Fibroblast of lung (primary cell): ENCODE results near the gene KIAA1328. TPM values are rescaled to one million over a fixed set of nuclear protein-coding genes. Genes with fewer than 3 reads are reported as not detected.
"Not testable (repeated sequence)": the region's sequence is repeated elsewhere in the genome, so short reads cannot be mapped to it uniquely, and the experiment has no call there.

ENCODE experiments used
- DNase-seq, 2 donors: peaks; one replicate each; pipeline versions ENCODE4 v3.0.0 to v3.0.0-alpha.2; 2010; ENCODE audit warnings: low read depth in 2 of 2
- H2AFZ ChIP-seq: 2 replicates; pipeline ENCODE4 v1.5.1; 2012; ENCODE audit warnings: low read length, control low read depth, inconsistent platforms
- H3K27ac ChIP-seq: 2 replicates; pipeline ENCODE4 v1.5.1; 2011; ENCODE audit warnings: low read length, control low read depth; ENCODE audit not compliant: insufficient read depth
- H3K27me3 ChIP-seq: 2 replicates; pipeline ENCODE4 v1.5.1; 2011; ENCODE audit warnings: mild to moderate bottlenecking, low read length; ENCODE audit not compliant: control insufficient read depth, insufficient read depth
- H3K36me3 ChIP-seq: 2 replicates; pipeline ENCODE4 v1.5.1; 2011; ENCODE audit warnings: low read length; ENCODE audit not compliant: control insufficient read depth, insufficient read depth
- H3K4me1 ChIP-seq: 2 replicates; pipeline ENCODE4 v1.5.1; 2011; ENCODE audit warnings: low read length; ENCODE audit not compliant: control insufficient read depth, insufficient read depth; ENCODE audit errors: extremely low read depth
- H3K4me2 ChIP-seq: 2 replicates; pipeline ENCODE4 v1.5.1; 2011; ENCODE audit warnings: low read length, control low read depth; ENCODE audit not compliant: insufficient read depth; ENCODE audit errors: extremely low read depth
- H3K4me3 ChIP-seq, 4 experiments: fragments of 200-600 bp in 1 of 4; sonication (generic) in 1 of 4; replicated peaks in 1 of 4; 2 replicates each; pipeline ENCODE4 v1.5.1; 2011 to 2016; ENCODE audit warnings: low read length in 4 of 4, low read depth in 3 of 4, mild to moderate bottlenecking in 3 of 4, control low read depth in 2 of 4, inconsistent platforms in 1 of 4, mixed read lengths in 1 of 4; ENCODE audit not compliant: insufficient read depth in 1 of 4; ENCODE audit errors: control extremely low read depth in 1 of 4
- H3K79me2 ChIP-seq: 2 replicates; pipeline ENCODE4 v1.5.1; 2012; ENCODE audit warnings: mild to moderate bottlenecking, low read length, inconsistent platforms; ENCODE audit not compliant: control insufficient read depth, insufficient read depth
- H3K9ac ChIP-seq: 2 replicates; pipeline ENCODE4 v1.5.1; 2011; ENCODE audit warnings: mild to moderate bottlenecking, low read length, control low read depth; ENCODE audit not compliant: insufficient read depth
- H3K9me3 ChIP-seq: 2 replicates; pipeline ENCODE4 v1.5.1; 2012; ENCODE audit warnings: low read depth, low read length; ENCODE audit not compliant: control insufficient read depth, insufficient read depth
- H4K20me1 ChIP-seq: 2 replicates; pipeline ENCODE4 v1.5.1; 2011; ENCODE audit warnings: low read length; ENCODE audit not compliant: control insufficient read depth, insufficient read depth; ENCODE audit errors: extremely low read depth
- CTCF ChIP-seq, 2 donors: IDR thresholded peaks in 1 of 2; conservative IDR thresholded peaks in 1 of 2; 1 replicate in 1 of 2; 2 replicates in 1 of 2; pipeline ENCODE4 v1.5.1; 2011 to 2012; ENCODE audit warnings: low read length in 2 of 2, control low read depth in 1 of 2, inconsistent platforms in 1 of 2, low read depth in 1 of 2, mild to moderate bottlenecking in 1 of 2
- EZH2 ChIP-seq: IDR thresholded peaks from 2 replicates; pipeline ENCODE4 v1.5.1; 2012; ENCODE audit warnings: low read length, control low read depth, mild to moderate bottlenecking; ENCODE audit errors: missing control alignments
- polyA plus RNA-seq, 2 donors: library from polyadenylated mRNA; depleted of rRNA in 1 of 2; stranded (reverse) in 1 of 2; unstranded in 1 of 2; fragments of >200 nt; gene quantifications; 2 replicates each; pipeline ENCODE4 v1.2.1, GENCODE V29; 2011 to 2012; ENCODE audit warnings: missing spikeins in 1 of 2
- total RNA-seq: library from RNA; depleted of rRNA; stranded (reverse); fragments of >200 nt; gene quantifications from 2 replicates; pipeline ENCODE4 v1.2.1, GENCODE V29; 2014

Gene KIAA1328
- total and polyA plus RNA-seq, 2 donors (not counting 1 experiment from before 2014, with no cell fraction given) = 4.3 to 4.5 TPM

- H3K9ac ChIP-seq = no peak overlapping the region
- no peak for DNase-seq
- no peak overlapping the region for H2AFZ ChIP-seq
- H3K79me2 ChIP-seq = no peaks in the 10 kb centered on the region
- H3K4me2 ChIP-seq = no peak overlapping the region
- no peaks in the 10 kb centered on the region for H3K4me1 ChIP-seq
- H3K4me3 ChIP-seq = no peak overlapping the region
- no peaks in the 10 kb centered on the region for H3K36me3 ChIP-seq
- no peak overlapping the region for H3K27ac ChIP-seq
- TF ChIP-seq EZH2 (no peak), CTCF (conservative IDR thresholded peaks at IDR 0.05 in 1 of 2, IDR thresholded peaks at IDR 0.05 in 1 of 2; ENCODE audit: low read depth in 1 of 2, low read length in 2 of 2) (no peak)
- H3K27me3 ChIP-seq = no peaks in the 10 kb centered on the region
- H4K20me1 ChIP-seq = no peaks in the 10 kb centered on the region
- H3K9me3 ChIP-seq = no peaks in the 10 kb centered on the region
Measured at GRCh38 chr18:37162551-37162950, 333.6 kb downstream of the KIAA1328 start.

- H3K79me2 ChIP-seq = no peaks in the 10 kb centered on the region
- no peaks in the 10 kb centered on the region for H3K4me1 ChIP-seq
- no peak overlapping the region for H3K4me2 ChIP-seq
- H4K20me1 ChIP-seq = no peaks in the 10 kb centered on the region
- no peaks in the 10 kb centered on the region for H3K9me3 ChIP-seq
- no peak for TF ChIP-seq EZH2
- TF ChIP-seq CTCF (conservative IDR thresholded peaks at IDR 0.05 in 1 of 2, IDR thresholded peaks at IDR 0.05 in 1 of 2; ENCODE audit: low read depth in 1 of 2, low read length in 2 of 2) = no peak
- no peak overlapping the region for H3K4me3 ChIP-seq
- no peak overlapping the region for H3K9ac ChIP-seq
- no peak overlapping the region for H3K27ac ChIP-seq
- H2AFZ ChIP-seq = no peak overlapping the region
- no peaks in the 10 kb centered on the region for H3K27me3 ChIP-seq
- DNase-seq = no peak
- H3K36me3 ChIP-seq = no peaks in the 10 kb centered on the region
Measured at GRCh38 chr18:37163119-37163518, 334.2 kb downstream of the KIAA1328 start.

- H3K9me3 ChIP-seq = no peaks in the 10 kb centered on the region
- H3K79me2 ChIP-seq = no peaks in the 10 kb centered on the region
- no peak overlapping the region for H3K9ac ChIP-seq
- no peak overlapping the region for H3K4me3 ChIP-seq
- no peak for DNase-seq
- H3K27me3 ChIP-seq = no peaks in the 10 kb centered on the region
- no peak overlapping the region for H2AFZ ChIP-seq
- no peak overlapping the region for H3K4me2 ChIP-seq
- H3K36me3 ChIP-seq = no peaks in the 10 kb centered on the region
- no peaks in the 10 kb centered on the region for H3K4me1 ChIP-seq
- TF ChIP-seq EZH2 (no peak), CTCF (conservative IDR thresholded peaks at IDR 0.05 in 1 of 2, IDR thresholded peaks at IDR 0.05 in 1 of 2; ENCODE audit: low read depth in 1 of 2, low read length in 2 of 2) (no peak)
- no peak overlapping the region for H3K27ac ChIP-seq
- H4K20me1 ChIP-seq = no peaks in the 10 kb centered on the region
Measured at GRCh38 chr18:37166491-37166890, 337.6 kb downstream of the KIAA1328 start.

GRCh38 chr18:37166966-37167365, 338.0 kb downstream of the KIAA1328 start:
- DNase-seq, H3K4me1 ChIP-seq, H3K9me3 ChIP-seq, H2AFZ ChIP-seq, H3K79me2 ChIP-seq, H3K27ac ChIP-seq, H3K4me3 ChIP-seq, H3K27me3 ChIP-seq, H3K36me3 ChIP-seq, H3K4me2 ChIP-seq, H3K9ac ChIP-seq, H4K20me1 ChIP-seq: not testable (repeated sequence)
